ENCODE data around the gene SHLD2.
"Not testable (repeated sequence)": the region's sequence is repeated elsewhere in the genome, so short reads cannot be mapped to it uniquely, and the experiment has no call there.

Gene SHLD2

GRCh38 chr10:87216120-87216519 is 121.1 kb downstream of the SHLD2 start:
- peak; percentile 23 for DNase-seq

- not testable (repeated sequence) for DNase-seq
Observed at GRCh38 chr10:87219370-87219769, 124.4 kb downstream of the SHLD2 start.

DNA sequence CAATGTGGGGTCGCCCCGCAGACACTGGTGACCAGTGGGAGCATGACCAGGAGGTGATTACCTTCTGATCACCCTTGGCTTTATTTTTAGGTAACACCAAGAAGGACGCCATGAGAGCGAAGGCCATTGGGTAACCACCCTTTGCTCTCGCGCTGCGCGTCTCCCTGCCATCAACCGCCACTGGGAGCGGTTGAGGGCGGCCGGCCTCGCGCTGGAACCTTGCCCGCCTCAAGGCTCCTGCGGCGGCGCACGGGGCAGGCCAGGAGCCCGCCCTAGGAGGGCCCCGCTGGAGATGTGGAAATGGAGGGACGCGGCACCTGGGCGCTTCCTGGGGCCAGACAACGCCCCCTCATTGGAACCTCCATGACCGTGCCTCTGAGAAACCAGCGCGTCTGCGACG is 127.8 kb downstream of the SHLD2 start:
- DNase-seq, result not testable (repeated sequence)

GRCh38 chr10:87225148-87225547 is 130.1 kb downstream of the SHLD2 start, which contains the start of gene NUTM2A:
TSS of gene NUTM2A (plus strand) at chr10:87225448. CDS start at chr10:87225831, 383 bp downstream.
- DNase-seq, result not testable (repeated sequence)

GRCh38 chr10:87228247-87228646 is 133.2 kb downstream of the SHLD2 start:
- not testable (repeated sequence) for DNase-seq

DNA sequence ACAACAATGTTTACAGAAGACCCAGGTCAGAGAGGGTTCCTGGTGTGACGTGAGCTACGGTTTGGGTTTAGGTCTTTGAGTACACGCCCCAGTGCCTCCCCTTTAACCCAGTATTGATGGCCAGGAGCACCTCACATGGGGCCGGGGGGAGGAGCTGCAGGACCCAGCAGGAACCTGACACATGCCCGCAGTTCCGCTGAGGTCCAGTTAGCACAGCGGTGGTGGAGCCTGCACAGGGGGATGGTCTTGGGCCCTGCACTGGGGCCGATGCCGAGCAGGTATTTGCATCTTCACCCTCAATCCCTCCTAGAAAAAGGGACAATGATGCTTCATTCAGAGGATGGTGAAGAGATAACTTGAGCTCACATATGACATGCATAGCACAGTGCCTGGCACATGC is 134.2 kb downstream of the SHLD2 start:
- DNase-seq, result not testable (repeated sequence)

GRCh38 chr10:87234854-87235253 is 139.8 kb downstream of the SHLD2 start:
- DNase-seq, result not testable (repeated sequence)

DNA sequence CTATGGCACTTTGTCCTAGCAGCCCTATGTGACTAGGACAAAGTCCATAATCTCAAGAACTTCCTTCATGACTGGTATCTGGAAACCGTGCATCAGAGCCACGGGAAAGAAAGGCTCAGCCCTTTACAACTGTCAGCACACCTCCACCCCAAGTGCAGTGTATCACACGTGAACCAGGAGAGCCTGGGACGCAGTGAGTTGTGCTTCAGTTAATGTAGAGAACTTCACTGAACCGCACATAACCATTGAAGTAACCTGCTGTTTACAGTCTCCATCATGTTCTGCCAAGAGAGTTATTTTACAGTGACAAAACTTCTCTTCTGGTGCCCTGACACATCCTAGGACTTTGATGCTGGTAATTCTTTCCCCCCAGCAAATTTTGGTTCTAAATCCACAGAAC is 142.2 kb downstream of the SHLD2 start:
- not testable (repeated sequence) for DNase-seq

- not testable (repeated sequence) for DNase-seq
Observed at GRCh38 chr10:87239346-87239808, 144.4 kb downstream of the SHLD2 start.
